OCI-M1 (cell line): ENCODE measurements around the gene HES5.

ENCODE experiments used
- DNase-seq: peaks from one replicate; lab custom pipeline; 2025; lab: John Stamatoyannopoulos, UW

The HES5 gene

DNA sequence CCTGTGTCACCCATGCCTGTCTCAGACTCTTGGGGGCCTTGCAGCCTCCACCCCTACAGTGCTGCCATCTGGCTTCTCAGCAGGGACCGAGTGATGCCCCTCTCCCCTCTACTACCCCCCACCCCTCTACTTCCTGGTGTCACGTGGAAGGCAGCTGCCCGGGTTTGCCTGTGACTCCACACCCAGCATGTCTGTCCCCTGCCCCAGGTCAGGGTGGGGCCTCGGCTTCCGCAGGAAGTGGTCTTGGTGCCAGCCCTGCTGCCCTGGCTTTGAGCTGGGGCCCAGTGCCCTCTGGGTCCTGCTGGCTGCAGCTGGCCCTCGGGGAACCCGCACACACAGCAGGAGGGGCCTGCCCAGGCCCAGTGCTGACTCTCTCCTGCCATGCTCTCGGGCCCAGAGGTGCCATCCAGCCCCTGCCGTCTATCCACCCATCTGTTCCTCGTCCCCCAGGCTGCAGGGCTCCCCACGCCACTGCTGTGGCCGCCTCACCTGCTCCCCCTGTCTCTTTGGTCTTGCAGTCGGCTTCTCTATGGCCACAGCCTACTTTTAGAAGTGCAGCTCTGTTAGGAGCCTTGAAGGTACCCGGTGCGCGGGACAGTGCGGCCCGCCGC lies 30.0 kb downstream of the HES5 start:
- no peak for DNase-seq

DNA sequence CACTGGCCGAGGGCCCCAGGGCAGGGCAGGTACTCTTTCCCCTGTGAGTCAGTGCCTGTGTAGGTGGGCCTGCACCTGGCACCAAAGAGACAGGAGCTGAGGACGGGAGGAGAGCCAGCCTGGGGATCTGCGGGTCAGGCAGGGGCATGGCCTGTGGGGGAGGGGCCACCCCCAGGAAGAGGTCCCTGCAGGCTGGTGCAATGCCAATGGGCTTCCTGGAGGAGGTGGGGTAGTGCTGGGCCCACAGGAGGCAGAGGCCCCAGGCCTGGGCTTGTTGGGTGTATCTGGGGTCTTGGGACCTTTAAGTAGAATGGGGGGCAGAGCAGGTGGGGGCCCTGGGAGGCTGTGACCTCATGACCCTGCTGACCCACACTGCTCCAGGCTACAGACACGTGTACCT lies 30.8 kb downstream of the HES5 start:
- no peak for DNase-seq

DNA sequence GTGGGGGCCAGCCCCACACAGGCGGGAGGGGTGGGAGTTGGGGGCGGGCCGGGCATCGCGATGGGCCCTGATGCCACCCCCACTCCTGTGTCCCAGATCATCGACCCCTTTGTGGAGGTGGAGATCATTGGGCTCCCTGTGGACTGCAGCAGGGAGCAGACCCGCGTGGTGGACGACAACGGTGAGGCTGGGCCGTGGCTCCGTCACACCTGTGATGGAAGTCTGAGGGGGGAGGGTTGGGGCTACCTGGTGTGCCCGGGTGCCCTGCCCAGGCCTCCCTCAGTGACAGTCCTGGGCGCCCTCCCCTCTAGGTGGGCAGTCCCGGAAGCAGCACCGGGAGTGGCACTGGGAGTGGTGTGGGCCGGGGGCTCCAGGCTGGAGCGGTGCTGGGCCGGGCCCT lies 31.4 kb downstream of the HES5 start:
- DNase-seq, result no peak

DNA sequence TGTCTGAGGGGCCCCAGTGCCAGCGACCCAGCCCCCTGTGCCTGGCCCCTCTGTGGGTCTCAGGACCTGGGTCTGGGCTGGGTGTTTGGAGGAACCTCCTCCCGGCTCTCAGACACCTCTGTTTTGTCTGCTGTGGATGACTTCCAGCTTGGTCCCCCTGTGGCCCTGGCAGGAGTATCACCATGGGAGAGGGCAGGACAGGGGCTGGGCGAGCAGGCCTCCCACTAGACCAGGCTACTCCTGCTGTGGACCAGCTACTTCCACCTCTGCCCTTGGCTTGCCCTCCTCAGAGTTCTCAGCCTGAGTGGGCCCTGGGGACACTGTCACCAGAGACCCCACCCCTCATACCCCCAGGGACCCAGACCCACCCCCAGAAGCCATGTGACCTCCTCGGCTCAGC lies 32.2 kb downstream of the HES5 start:
- no peak for DNase-seq

DNA sequence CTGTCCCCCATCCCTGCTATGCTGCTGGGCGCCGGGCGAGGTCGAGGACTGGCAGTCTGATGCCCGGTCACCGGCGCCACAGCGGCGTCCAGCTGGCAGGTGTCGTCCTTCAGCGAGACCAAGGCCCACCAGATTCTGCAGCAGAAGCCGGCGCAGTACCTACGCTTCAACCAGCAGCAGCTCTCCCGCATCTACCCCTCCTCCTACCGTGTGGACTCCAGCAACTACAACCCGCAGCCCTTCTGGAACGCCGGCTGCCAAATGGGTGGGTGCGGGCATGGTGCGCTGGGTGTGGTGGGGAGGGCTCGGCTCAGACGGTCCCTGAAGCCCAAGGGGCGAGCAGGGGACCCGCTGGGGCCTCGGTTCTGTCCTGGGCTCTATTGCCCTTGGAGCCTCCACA lies 33.3 kb downstream of the HES5 start:
- DNase-seq, result no peak

DNA sequence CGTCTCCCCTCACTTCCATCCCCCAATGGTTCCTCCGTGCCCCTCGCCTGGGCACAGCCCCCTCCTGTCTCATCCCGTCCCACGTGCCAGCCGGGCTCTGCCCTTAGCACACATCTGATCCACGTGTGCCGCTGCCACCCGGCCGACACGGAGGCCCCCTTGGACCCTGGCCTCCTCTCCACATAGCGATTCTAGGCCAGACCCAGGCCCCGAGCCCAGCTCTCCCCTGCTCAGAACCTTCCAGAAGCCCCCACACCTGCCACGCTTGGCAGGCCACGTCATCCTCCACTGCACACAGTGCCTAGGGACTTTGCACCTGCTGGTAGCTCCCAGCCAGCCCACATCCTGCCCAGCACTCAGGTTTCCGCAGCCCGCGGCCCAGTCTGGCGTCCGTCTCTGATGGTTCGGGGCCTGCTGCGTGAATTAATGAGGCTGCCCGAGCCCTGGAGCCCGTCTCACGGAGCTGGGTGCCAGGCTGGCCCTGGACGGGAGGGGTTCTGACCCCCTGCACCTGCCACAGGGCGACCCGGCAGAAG lies 33.9 kb downstream of the HES5 start:
- DNase-seq, result no peak

DNA sequence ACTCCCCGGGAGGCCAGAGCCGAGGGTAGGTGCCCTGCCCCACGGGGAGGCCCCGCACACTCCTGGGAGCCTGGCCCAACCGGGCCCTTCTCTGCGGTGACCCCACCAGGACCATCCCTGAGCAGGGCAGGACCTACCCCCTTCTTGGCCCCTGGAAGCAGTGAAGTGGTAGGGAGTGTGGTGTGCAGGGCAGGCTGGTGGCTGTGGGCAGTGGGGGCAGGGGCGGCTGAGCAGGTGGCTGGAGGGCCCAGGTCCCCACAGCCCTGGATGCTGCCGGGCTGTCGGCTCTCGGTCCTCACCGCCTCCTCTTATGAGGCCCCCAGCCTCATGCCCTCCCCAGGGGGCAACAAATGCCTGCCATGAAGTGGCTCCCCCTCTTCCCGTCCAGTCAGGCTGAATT lies 34.5 kb downstream of the HES5 start:
- DNase-seq, result no peak

DNA sequence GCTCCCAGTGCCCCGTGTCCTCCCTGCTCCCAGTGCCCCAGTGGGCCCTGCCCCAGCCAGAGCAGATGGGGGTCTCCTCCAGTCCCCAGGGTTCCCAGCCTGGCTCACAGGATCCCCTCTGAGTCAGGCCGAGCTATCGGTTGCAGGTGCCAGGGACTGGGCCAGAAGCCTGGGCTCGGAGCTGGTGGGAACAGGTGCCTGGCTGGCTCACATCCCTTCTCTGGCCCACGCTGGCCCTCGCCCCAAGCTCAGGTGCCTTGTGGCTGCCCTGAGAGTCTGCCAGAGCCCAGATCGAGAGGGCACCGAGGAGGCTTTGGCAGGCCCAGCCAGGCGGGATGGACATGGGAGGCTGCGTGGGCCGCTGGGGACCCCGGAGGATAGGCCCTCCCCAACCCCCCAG lies 35.0 kb downstream of the HES5 start:
- no peak for DNase-seq

DNA sequence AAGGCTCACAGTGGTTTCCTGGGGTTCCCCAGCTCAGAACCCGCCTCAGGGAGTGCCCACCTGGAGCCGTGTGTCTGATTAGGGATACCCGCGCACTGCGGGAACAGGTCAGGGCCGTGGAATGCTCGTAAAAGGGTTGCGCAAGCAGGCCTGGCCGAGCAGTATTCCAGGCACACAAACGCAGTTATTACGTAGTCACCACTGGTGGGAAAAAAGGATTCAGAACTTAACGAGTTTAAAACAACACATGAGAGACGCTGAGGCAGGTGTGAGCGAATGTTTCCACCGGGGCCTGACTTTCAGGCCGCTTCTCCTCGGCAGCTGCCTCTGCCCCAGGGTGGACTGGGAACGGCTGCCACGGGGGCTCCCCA lies 35.8 kb downstream of the HES5 start:
- no peak for DNase-seq

DNA sequence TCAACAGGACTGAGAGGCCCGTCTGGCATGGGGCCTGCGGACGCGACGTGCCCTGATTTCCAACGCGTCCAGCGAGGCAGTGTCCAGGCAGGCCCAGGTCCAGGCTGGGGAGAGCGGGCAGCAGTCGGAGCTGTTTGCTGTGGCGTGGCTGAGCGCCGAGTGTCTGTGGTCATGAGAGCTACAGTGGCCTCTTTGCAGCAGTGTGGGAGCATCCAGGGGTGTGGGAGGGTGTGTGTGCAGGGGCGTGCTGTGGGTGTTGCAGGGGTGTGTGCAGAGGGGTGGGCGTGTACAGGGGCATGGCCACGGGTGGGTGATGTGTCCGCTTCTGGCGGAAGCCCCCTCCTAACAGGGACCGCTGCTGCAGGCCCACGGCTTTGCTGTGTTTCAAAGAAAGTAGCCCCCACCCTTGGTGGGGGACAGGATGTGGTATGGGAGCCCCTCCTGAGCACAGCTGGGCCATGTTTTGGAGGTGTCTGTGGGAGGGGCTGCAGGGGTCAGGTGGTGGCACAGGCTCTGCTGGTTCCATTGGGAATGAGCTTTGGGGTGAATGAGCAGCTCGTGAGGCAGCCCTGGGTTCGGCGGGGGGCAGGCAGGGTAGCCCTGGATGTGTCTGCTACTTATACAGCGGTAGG lies 36.3 kb downstream of the HES5 start:
- no peak for DNase-seq

DNA sequence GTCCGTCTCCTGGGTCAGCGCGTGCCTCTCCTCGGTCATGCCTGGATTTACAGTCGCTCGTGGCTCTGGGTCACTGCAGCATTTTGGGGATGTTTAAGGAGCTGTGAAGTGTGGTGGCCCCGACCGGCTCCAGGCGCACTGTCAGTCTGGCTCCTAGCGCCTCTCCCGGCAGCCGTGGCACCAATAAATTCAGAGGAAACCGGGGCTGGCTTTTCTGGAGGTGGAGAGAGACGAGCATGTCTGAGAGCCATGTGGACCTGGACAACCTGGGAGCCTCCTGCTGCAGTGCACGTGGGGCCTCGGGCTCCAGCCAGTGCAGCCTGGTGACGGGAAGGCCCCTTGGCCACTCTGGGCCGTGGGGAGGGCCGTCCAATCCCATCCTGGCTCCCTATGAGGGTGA lies 36.8 kb downstream of the HES5 start:
- no peak for DNase-seq

DNA sequence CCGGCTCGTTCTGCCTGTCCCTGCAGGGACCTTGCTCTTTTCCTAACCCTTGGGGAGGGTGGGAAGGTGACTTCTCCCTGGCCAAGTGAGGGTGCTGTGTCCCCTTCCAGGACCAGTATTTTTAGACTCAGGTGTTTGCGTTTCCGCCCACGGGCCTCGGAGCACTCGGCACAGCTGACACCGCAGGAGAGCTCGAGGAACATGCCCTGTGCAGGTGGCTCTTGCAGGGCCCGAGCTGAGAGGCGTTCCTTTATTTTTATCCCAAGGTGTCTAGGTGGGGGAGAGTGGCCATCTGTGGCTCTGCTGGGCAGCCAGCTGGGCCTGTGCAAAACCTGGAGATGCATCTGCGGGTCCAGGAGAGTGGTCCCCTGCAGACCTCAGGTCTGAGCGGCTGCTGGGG lies 38.0 kb downstream of the HES5 start:
- no peak for DNase-seq

DNA sequence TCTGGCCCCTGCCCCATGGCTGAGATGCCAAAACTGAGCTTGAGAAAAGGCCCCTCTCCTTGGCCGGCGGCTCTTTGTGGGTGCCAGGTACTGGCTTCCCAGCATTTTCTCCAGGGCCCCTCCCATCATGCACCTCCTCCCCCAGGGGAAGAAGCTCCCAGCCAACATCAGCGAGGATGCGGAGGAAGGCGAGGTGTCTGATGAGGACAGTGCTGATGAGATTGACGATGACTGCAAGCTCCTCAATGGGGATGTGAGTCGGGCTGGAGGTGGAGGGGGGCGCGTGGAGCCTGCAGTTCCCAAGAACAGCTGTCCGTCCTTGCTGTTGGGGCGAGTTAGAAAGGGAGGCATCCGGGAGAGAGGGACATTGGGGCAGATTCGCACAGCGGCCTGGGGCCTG lies 40.4 kb downstream of the HES5 start:
- no peak for DNase-seq

DNA sequence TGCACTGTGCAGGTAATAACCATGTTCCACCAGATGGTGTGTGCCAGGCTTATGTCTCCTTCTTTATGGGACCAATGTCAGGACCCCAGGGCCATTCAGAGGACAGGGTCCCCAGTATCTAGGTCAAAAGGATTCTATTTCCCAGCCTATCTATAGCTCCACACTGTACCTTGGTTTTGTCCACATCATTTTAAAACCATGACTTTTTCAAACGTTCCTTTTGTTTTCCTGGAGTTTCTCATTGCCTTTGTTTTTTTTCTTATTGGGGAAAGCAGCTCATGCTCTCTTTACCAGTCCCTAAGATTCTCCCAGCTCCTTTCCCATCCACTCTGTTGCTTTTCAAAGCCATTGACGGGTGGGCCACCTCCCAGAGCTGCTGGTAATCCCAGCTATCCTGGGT lies 41.4 kb downstream of the HES5 start:
- DNase-seq, result no peak

DNA sequence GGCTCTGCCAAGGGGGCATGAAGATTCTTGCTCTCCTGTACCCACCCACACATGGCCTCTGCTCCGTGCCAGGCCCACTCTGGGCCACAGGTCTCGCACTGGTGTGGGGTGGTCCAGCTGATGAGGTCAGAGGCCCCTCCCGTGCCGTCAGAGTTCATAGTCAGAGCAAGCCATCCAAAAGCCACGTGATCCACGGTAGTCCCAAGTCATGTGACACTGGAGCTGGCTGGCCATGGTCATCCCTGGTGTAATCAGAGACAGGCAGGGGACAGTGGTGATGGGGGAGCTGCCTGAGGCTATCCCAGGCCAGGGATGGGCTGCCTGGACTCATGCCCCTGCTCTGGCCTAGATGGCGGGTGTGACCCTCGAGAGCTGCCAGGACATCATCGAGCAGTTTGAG lies 43.5 kb downstream of the HES5 start:
- DNase-seq, result no peak

DNA sequence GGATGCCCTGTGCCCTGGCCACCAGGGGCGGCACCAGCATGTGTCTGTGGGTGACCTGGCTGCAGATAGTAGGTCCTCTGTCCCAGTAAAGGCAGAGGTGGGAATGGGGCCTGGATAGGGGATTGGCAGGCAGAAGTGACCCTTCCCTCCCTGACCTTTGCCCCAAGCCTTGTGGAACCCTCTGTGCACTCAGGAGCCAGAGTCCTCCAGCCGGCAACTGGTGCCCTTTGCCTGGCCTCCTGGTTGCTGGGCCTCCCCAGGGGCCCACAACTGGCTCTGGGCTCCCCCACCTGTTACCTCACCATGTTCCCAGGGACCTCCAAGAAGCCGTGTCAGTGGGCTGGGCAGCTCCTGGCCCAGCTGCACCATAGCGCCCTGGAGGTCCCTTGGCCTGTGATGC lies 44.0 kb downstream of the HES5 start:
- no peak for DNase-seq

DNA sequence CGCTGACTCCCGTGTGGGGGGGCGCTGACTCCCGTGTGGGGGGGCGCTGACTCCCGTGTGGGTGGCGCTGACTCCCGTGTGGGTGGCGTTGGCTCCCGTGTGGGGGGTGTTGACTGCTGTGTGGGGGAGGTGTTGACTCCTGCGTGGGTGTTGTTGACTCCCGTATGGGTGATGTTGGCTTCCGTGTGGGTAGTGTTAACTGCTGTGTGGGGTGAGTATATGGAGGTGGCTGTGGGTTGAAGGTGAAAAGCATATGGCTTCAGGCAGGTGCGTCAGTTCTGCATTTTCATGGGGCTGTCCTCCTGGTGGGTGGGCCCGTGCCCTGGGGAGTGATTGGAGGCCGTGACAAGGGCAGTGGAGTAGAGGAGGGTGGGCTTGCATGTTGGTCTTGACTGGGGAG lies 46.1 kb downstream of the HES5 start:
- no peak for DNase-seq

DNA sequence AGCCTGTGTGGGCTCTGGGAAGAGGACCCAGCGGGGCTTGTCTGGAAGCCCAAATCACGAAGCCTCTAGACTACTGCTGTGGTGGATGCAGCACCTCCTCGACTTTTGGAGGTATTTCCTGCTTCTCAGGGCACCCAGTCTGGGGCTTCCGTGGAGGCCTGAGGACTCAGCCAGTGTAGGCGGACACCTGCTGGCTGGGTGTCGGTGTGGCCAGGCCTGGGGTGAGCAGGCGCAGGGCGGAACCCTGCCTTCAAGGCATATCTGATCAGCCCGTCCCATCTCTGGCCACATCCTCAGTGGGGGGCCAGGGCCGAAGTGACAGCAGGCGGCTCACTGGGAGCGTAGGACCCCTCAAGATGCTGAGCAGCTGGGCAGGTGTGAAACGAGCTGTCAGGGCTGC lies 47.0 kb downstream of the HES5 start:
- DNase-seq, result no peak

DNA sequence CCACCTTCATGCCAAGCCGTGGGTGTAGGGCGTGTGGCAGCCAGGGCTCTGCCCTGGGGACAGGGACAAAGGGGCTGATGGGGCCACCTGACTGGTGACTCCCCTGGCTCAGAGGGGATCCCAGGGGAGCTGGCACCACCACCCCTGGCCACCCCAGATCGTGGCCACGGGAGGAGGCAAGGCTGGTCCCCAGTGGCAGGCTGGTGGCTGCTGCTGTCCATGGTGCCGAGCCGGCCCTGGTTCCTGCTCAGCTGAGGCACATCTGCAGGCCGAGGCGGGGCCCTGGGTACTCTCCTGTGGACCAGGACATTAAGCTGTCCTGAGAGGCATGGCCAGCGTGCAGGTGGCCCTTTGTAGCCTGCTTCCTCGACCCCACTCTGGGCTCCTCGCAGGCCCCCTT lies 47.5 kb downstream of the HES5 start:
- no peak for DNase-seq

DNA sequence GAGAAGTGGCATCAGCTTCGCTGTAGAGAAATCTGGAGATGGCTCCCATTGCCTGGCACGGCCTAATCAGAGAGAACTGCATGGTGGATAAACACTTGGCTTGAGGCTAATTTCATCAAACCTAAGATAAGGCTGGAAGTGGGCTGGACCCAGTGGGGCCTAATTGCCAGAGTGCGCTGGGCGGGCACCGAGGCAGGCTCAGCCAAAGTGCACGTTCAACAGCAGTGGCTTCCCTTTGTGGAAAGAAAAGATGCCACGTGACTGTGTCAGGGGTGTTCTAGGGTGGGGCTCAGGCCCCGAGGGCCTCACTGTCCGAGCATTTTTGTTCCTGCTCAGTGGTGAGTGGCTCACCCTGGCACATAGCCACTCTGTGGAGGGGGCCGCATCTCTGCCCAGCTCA lies 48.2 kb downstream of the HES5 start:
- DNase-seq, result peak; percentile 6

DNA sequence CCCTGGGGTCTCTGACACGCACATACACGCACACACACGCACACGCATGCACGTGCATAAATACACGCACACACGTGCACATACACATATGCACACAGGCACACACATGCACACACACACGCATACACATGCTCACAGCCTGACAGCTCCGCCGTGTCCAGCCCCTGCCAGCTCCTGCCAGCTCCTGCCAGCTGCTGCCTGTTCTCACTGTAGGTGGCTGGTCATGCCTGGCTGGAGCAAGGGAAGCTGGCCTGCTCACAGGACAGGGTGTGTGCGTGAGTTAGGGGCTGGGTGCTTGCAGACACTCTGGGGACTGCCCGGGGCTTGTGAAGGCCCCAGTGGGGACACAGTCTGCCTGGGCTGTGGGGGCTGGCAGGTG lies 49.1 kb downstream of the HES5 start:
- no peak for DNase-seq

DNA sequence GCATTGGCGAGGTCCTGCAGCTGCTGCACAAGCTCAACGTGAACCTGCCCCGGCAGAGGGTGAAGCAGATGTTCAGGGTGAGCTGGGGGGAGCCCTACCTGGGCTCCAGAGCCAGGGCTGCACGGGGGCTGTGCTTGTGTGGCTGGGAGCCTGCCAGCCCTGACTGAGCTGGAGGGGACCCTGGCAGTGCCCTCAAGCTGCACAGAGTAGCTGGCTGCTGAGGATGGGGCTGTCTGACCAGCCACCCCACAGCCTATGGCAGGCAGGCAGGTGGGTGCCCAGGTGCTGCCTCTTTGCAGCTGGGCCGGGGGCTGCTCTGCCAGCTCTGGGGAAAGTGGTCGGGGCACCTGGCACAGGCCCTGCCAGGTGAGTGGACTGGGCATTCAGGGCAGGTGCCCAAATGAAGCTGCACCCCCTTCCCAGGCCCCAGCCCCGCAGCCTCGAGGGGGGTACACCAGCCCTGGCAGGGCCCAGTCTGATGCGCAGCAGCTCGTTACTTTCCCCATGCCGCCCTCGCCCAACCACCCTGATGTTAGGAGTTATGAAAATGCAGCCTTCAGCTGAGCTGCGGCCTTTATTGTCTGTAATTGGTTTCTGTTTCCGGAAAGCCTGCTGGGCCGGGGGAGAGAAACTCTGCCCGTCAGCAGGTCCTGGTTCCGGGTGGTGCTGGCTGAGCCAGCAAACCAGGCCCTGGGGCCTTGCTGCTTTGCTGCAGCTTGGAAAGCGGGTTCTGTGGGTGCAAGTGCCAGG lies 49.7 kb downstream of the HES5 start:
- DNase-seq, result no peak

DNA sequence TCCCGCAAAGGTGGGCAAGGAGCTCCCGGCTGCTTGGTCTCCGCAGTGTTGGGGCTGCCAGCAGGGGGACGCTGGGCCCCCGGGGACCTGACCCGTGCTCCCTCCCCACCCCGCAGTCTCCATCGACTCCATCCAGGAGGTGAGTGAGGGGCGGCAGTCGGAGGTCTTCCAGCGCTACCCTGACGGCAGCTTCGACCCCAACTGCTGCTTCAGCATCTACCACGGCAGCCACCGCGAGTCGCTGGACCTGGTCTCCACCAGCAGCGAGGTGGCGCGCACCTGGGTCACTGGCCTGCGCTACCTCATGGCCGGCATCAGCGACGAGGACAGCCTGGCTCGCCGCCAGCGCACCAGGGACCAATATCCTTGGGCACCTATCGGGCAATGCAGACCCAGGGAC lies 50.4 kb downstream of the HES5 start:
- no peak for DNase-seq

DNA sequence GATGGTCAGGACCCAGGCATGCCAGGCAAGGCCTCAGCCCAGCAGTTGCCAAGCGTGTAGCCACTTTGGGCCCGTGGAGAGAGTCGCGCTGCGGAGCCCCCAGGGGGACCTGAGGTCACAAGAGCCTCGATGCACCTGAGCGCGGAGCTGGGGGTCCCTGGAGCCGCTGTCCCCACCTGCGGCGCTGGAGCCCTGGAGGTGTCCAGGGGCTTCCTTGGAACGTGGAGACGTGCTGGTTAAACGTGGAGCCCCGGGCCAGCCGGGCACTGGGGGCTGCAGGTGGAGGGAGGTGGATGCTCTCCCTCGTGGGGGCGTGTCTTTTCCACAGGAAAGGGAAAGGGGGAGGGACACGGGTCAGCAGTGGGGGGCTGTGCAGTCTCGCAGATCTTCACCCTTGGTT lies 50.9 kb downstream of the HES5 start:
- no peak for DNase-seq
